ENCODE measurements around the gene CRKL. TPM values are rescaled to one million over a fixed set of nuclear protein-coding genes. Genes with fewer than 3 reads are reported as not detected.

Gene CRKL
- 53.0 TPM for polyA plus RNA-seq (2013, experiment 1 of 2)
- polyA plus RNA-seq (2013, experiment 2 of 2): 54.6 TPM

GRCh38 chr22:20916916-20917810 is at the start of gene CRKL:
CRKL (plus strand) TSS chr22:20917407; CDS start chr22:20917935, 528 bp downstream.
- H3K4ac ChIP-seq (ENCODE audit: low read depth, low read length): peak within 1 kb of the TSS; percentile 66
- H3K4me1 ChIP-seq (ENCODE audit: control insufficient read depth, low read depth, low read length): peaks cover 4% of the 10 kb centered on the region
- peak within 1 kb of the TSS; percentile 77 for H3K27ac ChIP-seq (ENCODE audit: low read depth, low read length)
- peak within 1 kb of the TSS; percentile 98 for H3K56ac ChIP-seq (ENCODE audit: low read length)
- peak; percentile 99 for DNase-seq
- H3K79me2 ChIP-seq (ENCODE audit: control insufficient read depth, insufficient read depth, low read length): peaks cover 46% of the 10 kb centered on the region
- H4K8ac ChIP-seq (ENCODE audit: low read depth, low read length): peak within 1 kb of the TSS; percentile 7
- H2BK15ac ChIP-seq (replicated peaks; ENCODE audit: low read depth): no peak within 1 kb of the TSS
- H4K5ac ChIP-seq (ENCODE audit: low read length): no peak within 1 kb of the TSS
- no CpG with 5 or more reads among the region's 92 CpGs for WGBS (ENCODE audit: extremely low coverage, insufficient coverage, low lambda C conversion rate)
- no peaks in the 10 kb centered on the region for H3K36me3 ChIP-seq (ENCODE audit: control insufficient read depth, insufficient read depth, low read length)
- H2BK5ac ChIP-seq (ENCODE audit: low read length): peak within 1 kb of the TSS; percentile 71
- H3K79me1 ChIP-seq (ENCODE audit: low read length): no peaks in the 10 kb centered on the region
- H3K23ac ChIP-seq (ENCODE audit: low read length): peak within 1 kb of the TSS; percentile 97
- no peak within 1 kb of the TSS for H2AK5ac ChIP-seq (ENCODE audit: low read length)
- peak within 1 kb of the TSS; percentile 98 for H3K9ac ChIP-seq (ENCODE audit: low read length)
- H2BK120ac ChIP-seq (ENCODE audit: low read depth, low read length): no peak within 1 kb of the TSS
- peak within 1 kb of the TSS; percentile 69 for H3K18ac ChIP-seq (ENCODE audit: low read length)
- H3K4me2 ChIP-seq (ENCODE audit: low read length): peak within 1 kb of the TSS; percentile 82
- H3K27me3 ChIP-seq (ENCODE audit: insufficient read depth, low read length, poor library complexity): no peaks in the 10 kb centered on the region
- H3K4me3 ChIP-seq (ENCODE audit: low read length): peak within 1 kb of the TSS; percentile 99

DNA sequence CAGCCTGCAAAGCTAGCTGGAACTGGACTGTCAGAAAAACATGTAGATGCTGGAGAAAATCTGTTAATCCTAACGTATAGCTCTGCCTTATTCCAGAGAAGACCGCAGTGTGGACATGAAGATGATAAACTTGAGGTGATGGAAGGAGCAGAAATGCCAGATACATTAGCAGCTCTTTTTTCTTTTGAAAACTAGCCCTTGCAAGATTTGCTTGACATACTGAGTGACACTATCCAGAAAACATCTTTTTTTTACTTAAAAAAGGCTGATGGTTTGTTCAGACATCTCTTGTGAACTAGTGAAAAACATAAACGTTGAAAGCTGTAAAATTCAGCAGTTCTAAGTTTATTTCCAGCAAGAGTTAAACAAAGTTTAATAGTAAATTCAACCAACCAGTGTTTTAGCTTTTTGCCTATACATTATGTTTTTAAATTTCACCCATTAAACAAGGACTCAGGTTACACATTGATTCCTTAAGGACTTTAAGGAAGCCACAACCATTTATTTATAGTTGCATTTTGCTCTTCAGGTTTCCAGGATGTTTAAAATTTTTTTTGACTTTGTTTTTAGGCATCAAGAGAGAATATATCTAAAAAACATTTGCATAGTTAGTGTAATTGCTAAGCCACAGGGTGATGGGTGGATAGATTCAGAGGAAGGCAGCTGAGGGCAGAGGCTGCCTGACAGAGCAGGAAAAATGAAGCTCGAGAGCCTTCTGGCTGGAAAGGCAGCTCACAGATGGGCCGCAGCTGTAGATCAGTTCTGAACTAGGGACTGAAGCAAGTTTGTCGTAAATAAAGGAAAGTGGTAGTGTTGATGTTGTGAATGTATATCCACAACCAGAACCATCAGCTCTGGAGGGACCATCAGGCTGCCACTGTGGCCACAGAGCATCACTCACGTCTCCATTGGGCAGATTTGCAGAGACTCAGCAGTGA is 48.9 kb upstream of the CRKL start:
- H3K4me2 ChIP-seq (ENCODE audit: low read length): no peak overlapping the region
- H3K79me1 ChIP-seq (ENCODE audit: low read length): no peaks in the 10 kb centered on the region
- H3K4ac ChIP-seq (ENCODE audit: low read depth, low read length): no peak overlapping the region
- H3K79me2 ChIP-seq (ENCODE audit: control insufficient read depth, insufficient read depth, low read length): no peaks in the 10 kb centered on the region
- H2BK5ac ChIP-seq (ENCODE audit: low read length): no peak overlapping the region
- no peak overlapping the region for H2AK5ac ChIP-seq (ENCODE audit: low read length)
- H3K27me3 ChIP-seq (ENCODE audit: insufficient read depth, low read length, poor library complexity): no peaks in the 10 kb centered on the region
- no CpG with 5 or more reads among the region's 7 CpGs for WGBS (ENCODE audit: extremely low coverage, insufficient coverage, low lambda C conversion rate)
- no peak overlapping the region for H2BK120ac ChIP-seq (ENCODE audit: low read depth, low read length)
- H3K4me3 ChIP-seq (ENCODE audit: low read length): no peak overlapping the region
- no peak overlapping the region for H3K27ac ChIP-seq (ENCODE audit: low read depth, low read length)
- H2BK15ac ChIP-seq (replicated peaks; ENCODE audit: low read depth): no peak overlapping the region
- H4K5ac ChIP-seq (ENCODE audit: low read length): no peak overlapping the region
- no peaks in the 10 kb centered on the region for H3K36me3 ChIP-seq (ENCODE audit: control insufficient read depth, insufficient read depth, low read length)
- no peak overlapping the region for H3K56ac ChIP-seq (ENCODE audit: low read length)
- H3K4me1 ChIP-seq (ENCODE audit: control insufficient read depth, low read depth, low read length): no peaks in the 10 kb centered on the region
- no peak for DNase-seq
- no peak overlapping the region for H4K8ac ChIP-seq (ENCODE audit: low read depth, low read length)
- no peak overlapping the region for H3K18ac ChIP-seq (ENCODE audit: low read length)
- H3K9ac ChIP-seq (ENCODE audit: low read length): no peak overlapping the region
- H3K23ac ChIP-seq (ENCODE audit: low read length): no peak overlapping the region

DNA sequence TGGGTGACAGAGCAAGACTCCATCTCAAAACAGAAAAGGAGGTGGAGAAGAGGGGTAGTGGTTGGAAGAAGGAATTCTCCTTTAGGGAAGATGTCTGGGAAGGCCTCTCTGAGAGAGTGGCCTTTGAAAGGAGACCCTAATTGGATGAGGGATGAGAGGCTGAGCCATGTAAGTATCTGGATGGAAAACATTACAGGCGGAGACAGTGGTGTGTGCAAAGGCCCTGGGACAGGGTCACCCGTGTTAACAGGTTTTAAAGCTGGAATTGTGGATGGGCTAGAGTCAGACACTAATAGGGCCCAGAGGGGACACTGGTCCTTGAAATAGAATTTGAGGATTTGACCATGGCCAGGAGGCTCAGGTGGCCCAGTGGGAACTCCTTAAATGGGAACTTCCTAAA is 48.0 kb upstream of the CRKL start:
- H3K27me3 ChIP-seq (ENCODE audit: insufficient read depth, low read length, poor library complexity): no peaks in the 10 kb centered on the region
- no peak overlapping the region for H3K4ac ChIP-seq (ENCODE audit: low read depth, low read length)
- H3K27ac ChIP-seq (ENCODE audit: low read depth, low read length): no peak overlapping the region
- no peak overlapping the region for H3K4me3 ChIP-seq (ENCODE audit: low read length)
- H3K79me1 ChIP-seq (ENCODE audit: low read length): no peaks in the 10 kb centered on the region
- no peak overlapping the region for H3K56ac ChIP-seq (ENCODE audit: low read length)
- no CpG with 5 or more reads among the region's 2 CpGs for WGBS (ENCODE audit: extremely low coverage, insufficient coverage, low lambda C conversion rate)
- no peak overlapping the region for H4K5ac ChIP-seq (ENCODE audit: low read length)
- no peak overlapping the region for H3K23ac ChIP-seq (ENCODE audit: low read length)
- H3K36me3 ChIP-seq (ENCODE audit: control insufficient read depth, insufficient read depth, low read length): no peaks in the 10 kb centered on the region
- DNase-seq: no peak
- no peak overlapping the region for H2AK5ac ChIP-seq (ENCODE audit: low read length)
- H3K4me1 ChIP-seq (ENCODE audit: control insufficient read depth, low read depth, low read length): no peaks in the 10 kb centered on the region
- no peak overlapping the region for H3K9ac ChIP-seq (ENCODE audit: low read length)
- H2BK5ac ChIP-seq (ENCODE audit: low read length): no peak overlapping the region
- H4K8ac ChIP-seq (ENCODE audit: low read depth, low read length): no peak overlapping the region
- H2BK15ac ChIP-seq (replicated peaks; ENCODE audit: low read depth): no peak overlapping the region
- no peak overlapping the region for H3K18ac ChIP-seq (ENCODE audit: low read length)
- H3K4me2 ChIP-seq (ENCODE audit: low read length): no peak overlapping the region
- H2BK120ac ChIP-seq (ENCODE audit: low read depth, low read length): no peak overlapping the region
- no peaks in the 10 kb centered on the region for H3K79me2 ChIP-seq (ENCODE audit: control insufficient read depth, insufficient read depth, low read length)

DNA sequence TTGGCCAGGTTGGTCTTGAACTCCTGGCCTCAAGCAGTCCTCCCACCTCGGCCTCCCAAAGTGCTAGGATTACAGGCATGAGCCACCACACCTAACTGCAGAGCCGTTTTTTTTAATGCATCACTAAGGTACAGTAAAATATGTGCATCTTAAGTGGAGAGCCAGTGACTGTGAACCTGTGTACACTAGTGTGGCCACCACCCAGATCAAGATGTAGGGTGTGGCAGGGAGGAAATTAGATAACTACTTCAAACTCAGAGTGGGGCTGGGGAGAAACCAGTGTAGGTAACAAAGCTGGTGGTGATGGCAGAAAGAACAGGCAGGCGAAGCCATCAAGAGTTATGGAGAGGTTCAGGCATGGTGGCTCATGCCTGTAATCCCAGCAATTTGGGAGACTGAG is 44.0 kb upstream of the CRKL start:
- Histone ChIP-seq H3K56ac (ENCODE audit: low read length) (no peak overlapping the region), H3K4ac (ENCODE audit: low read depth, low read length) (no peak overlapping the region), H3K4me3 (ENCODE audit: low read length) (no peak overlapping the region), H3K79me2 (ENCODE audit: control insufficient read depth, insufficient read depth, low read length) (no peaks in the 10 kb centered on the region), H2AK5ac (ENCODE audit: low read length) (no peak overlapping the region), H3K9ac (ENCODE audit: low read length) (no peak overlapping the region), H3K4me1 (ENCODE audit: control insufficient read depth, low read depth, low read length) (no peaks in the 10 kb centered on the region), H3K18ac (ENCODE audit: low read length) (no peak overlapping the region), H4K5ac (ENCODE audit: low read length) (no peak overlapping the region), H3K27me3 (ENCODE audit: insufficient read depth, low read length, poor library complexity) (no peaks in the 10 kb centered on the region), H3K36me3 (ENCODE audit: control insufficient read depth, insufficient read depth, low read length) (no peaks in the 10 kb centered on the region), H2BK15ac (replicated peaks; ENCODE audit: low read depth) (no peak overlapping the region), H3K4me2 (ENCODE audit: low read length) (no peak overlapping the region), H4K8ac (ENCODE audit: low read depth, low read length) (no peak overlapping the region), H2BK120ac (ENCODE audit: low read depth, low read length) (no peak overlapping the region), H3K79me1 (ENCODE audit: low read length) (no peaks in the 10 kb centered on the region), H2BK5ac (ENCODE audit: low read length) (no peak overlapping the region), H3K27ac (ENCODE audit: low read depth, low read length) (no peak overlapping the region), H3K23ac (ENCODE audit: low read length) (no peak overlapping the region)
- no peak for DNase-seq
- WGBS (ENCODE audit: extremely low coverage, insufficient coverage, low lambda C conversion rate): no CpG with 5 or more reads among the region's 3 CpGs

- Histone ChIP-seq H4K8ac (ENCODE audit: low read depth, low read length) (no peak overlapping the region), H3K27ac (ENCODE audit: low read depth, low read length) (no peak overlapping the region), H3K4me1 (ENCODE audit: control insufficient read depth, low read depth, low read length) (no peaks in the 10 kb centered on the region), H2AK5ac (ENCODE audit: low read length) (no peak overlapping the region), H3K56ac (ENCODE audit: low read length) (no peak overlapping the region), H4K5ac (ENCODE audit: low read length) (no peak overlapping the region), H3K4me2 (ENCODE audit: low read length) (no peak overlapping the region), H2BK120ac (ENCODE audit: low read depth, low read length) (no peak overlapping the region), H3K4me3 (ENCODE audit: low read length) (no peak overlapping the region), H3K18ac (ENCODE audit: low read length) (no peak overlapping the region), H3K23ac (ENCODE audit: low read length) (no peak overlapping the region), H3K9ac (ENCODE audit: low read length) (no peak overlapping the region), H3K36me3 (ENCODE audit: control insufficient read depth, insufficient read depth, low read length) (no peaks in the 10 kb centered on the region), H3K79me1 (ENCODE audit: low read length) (no peaks in the 10 kb centered on the region), H3K79me2 (ENCODE audit: control insufficient read depth, insufficient read depth, low read length) (no peaks in the 10 kb centered on the region), H3K27me3 (ENCODE audit: insufficient read depth, low read length, poor library complexity) (no peaks in the 10 kb centered on the region), H3K4ac (ENCODE audit: low read depth, low read length) (no peak overlapping the region), H2BK5ac (ENCODE audit: low read length) (no peak overlapping the region), H2BK15ac (replicated peaks; ENCODE audit: low read depth) (no peak overlapping the region)
- DNase-seq: no peak
- no CpG with 5 or more reads among the region's 1 CpG for WGBS (ENCODE audit: extremely low coverage, insufficient coverage, low lambda C conversion rate)
These were observed 41.9 kb upstream of the CRKL start for GRCh38 chr22:20875296-20875695.

Data from mesendoderm (in vitro differentiated cells).